ENCODE data around the gene HS6ST3.

HS6ST3 gene

GRCh38 chr13:96621634-96622183 lies 531.8 kb downstream of the HS6ST3 start:
- Histone ChIP-seq H3K4me1 (ENCODE audit: control insufficient read depth in 2 of 2, insufficient read depth in 2 of 2, low read length in 2 of 2) (no peaks in the 10 kb centered on the region), H3K9me3 (ENCODE audit: control insufficient read depth in 2 of 2, low read length in 2 of 2) (no peaks in the 10 kb centered on the region), H3K4me3 (ENCODE audit: low read length in 2 of 2) (no peak overlapping the region), H3K36me3 (ENCODE audit: control insufficient read depth in 2 of 2, insufficient read depth in 2 of 2, low read length in 2 of 2) (no peaks in the 10 kb centered on the region), H3K27ac (ENCODE audit: low read depth in 2 of 2, low read length in 2 of 2) (no peak overlapping the region), H3K27me3 (ENCODE audit: control insufficient read depth in 2 of 2, insufficient read depth in 2 of 2, low read length in 2 of 2) (no peaks in the 10 kb centered on the region), H3K9ac (ENCODE audit: low read depth in 1 of 2, low read length in 2 of 2) (no peak overlapping the region)

GRCh38 chr13:96629331-96629730 lies 539.4 kb downstream of the HS6ST3 start:
- H3K4me3 ChIP-seq (ENCODE audit: low read length in 2 of 2), result no peak overlapping the region
- no peaks in the 10 kb centered on the region for H3K4me1 ChIP-seq (ENCODE audit: control insufficient read depth in 2 of 2, insufficient read depth in 2 of 2, low read length in 2 of 2)
- H3K9ac ChIP-seq (ENCODE audit: low read depth in 1 of 2, low read length in 2 of 2), result no peak overlapping the region
- H3K27ac ChIP-seq (ENCODE audit: low read depth in 2 of 2, low read length in 2 of 2), result no peak overlapping the region
- no peaks in the 10 kb centered on the region for H3K36me3 ChIP-seq (ENCODE audit: control insufficient read depth in 2 of 2, insufficient read depth in 2 of 2, low read length in 2 of 2)
- H3K9me3 ChIP-seq (ENCODE audit: control insufficient read depth in 2 of 2, low read length in 2 of 2), result no peaks in the 10 kb centered on the region
- no peaks in the 10 kb centered on the region for H3K27me3 ChIP-seq (ENCODE audit: control insufficient read depth in 2 of 2, insufficient read depth in 2 of 2, low read length in 2 of 2)

- no peaks in the 10 kb centered on the region for H3K27me3 ChIP-seq (ENCODE audit: control insufficient read depth in 2 of 2, insufficient read depth in 2 of 2, low read length in 2 of 2)
Observed at GRCh38 chr13:96632536-96633320, 542.8 kb downstream of the HS6ST3 start.

GRCh38 chr13:96636001-96636709 lies 546.2 kb downstream of the HS6ST3 start:
- H3K4me3 ChIP-seq (ENCODE audit: low read length in 2 of 2), result no peak overlapping the region
- no peak overlapping the region for H3K9ac ChIP-seq (ENCODE audit: low read depth in 1 of 2, low read length in 2 of 2)
- H3K27me3 ChIP-seq (ENCODE audit: control insufficient read depth in 2 of 2, insufficient read depth in 2 of 2, low read length in 2 of 2), result no peaks in the 10 kb centered on the region
- no peaks in the 10 kb centered on the region for H3K4me1 ChIP-seq (ENCODE audit: control insufficient read depth in 2 of 2, insufficient read depth in 2 of 2, low read length in 2 of 2)
- H3K27ac ChIP-seq (ENCODE audit: low read depth in 2 of 2, low read length in 2 of 2), result no peak overlapping the region
- no peaks in the 10 kb centered on the region for H3K9me3 ChIP-seq (ENCODE audit: control insufficient read depth in 2 of 2, low read length in 2 of 2)
- no peaks in the 10 kb centered on the region for H3K36me3 ChIP-seq (ENCODE audit: control insufficient read depth in 2 of 2, insufficient read depth in 2 of 2, low read length in 2 of 2)

More at GRCh38 chr13:96632536-96633320, 542.8 kb downstream of the HS6ST3 start:
- no peak overlapping the region for H3K9ac ChIP-seq (ENCODE audit: low read depth in 1 of 2, low read length in 2 of 2)
- H3K36me3 ChIP-seq (ENCODE audit: control insufficient read depth in 2 of 2, insufficient read depth in 2 of 2, low read length in 2 of 2), result no peaks in the 10 kb centered on the region
- no peaks in the 10 kb centered on the region for H3K4me1 ChIP-seq (ENCODE audit: control insufficient read depth in 2 of 2, insufficient read depth in 2 of 2, low read length in 2 of 2)
- H3K27ac ChIP-seq (ENCODE audit: low read depth in 2 of 2, low read length in 2 of 2), result no peak overlapping the region
- no peaks in the 10 kb centered on the region for H3K9me3 ChIP-seq (ENCODE audit: control insufficient read depth in 2 of 2, low read length in 2 of 2)
- H3K4me3 ChIP-seq (ENCODE audit: low read length in 2 of 2), result no peak overlapping the region

GRCh38 chr13:96637039-96637438 lies 547.1 kb downstream of the HS6ST3 start:
- H3K9ac ChIP-seq (ENCODE audit: low read depth in 1 of 2, low read length in 2 of 2), result no peak overlapping the region
- no peaks in the 10 kb centered on the region for H3K36me3 ChIP-seq (ENCODE audit: control insufficient read depth in 2 of 2, insufficient read depth in 2 of 2, low read length in 2 of 2)

GRCh38 chr13:96646101-96646500 lies 556.2 kb downstream of the HS6ST3 start:
- H3K9me3 ChIP-seq (ENCODE audit: control insufficient read depth in 2 of 2, low read length in 2 of 2), result no peaks in the 10 kb centered on the region

More at GRCh38 chr13:96637039-96637438, 547.1 kb downstream of the HS6ST3 start:
- Histone ChIP-seq H3K4me3 (ENCODE audit: low read length in 2 of 2) (no peak overlapping the region), H3K9me3 (ENCODE audit: control insufficient read depth in 2 of 2, low read length in 2 of 2) (no peaks in the 10 kb centered on the region), H3K27ac (ENCODE audit: low read depth in 2 of 2, low read length in 2 of 2) (no peak overlapping the region), H3K4me1 (ENCODE audit: control insufficient read depth in 2 of 2, insufficient read depth in 2 of 2, low read length in 2 of 2) (no peaks in the 10 kb centered on the region), H3K27me3 (ENCODE audit: control insufficient read depth in 2 of 2, insufficient read depth in 2 of 2, low read length in 2 of 2) (no peaks in the 10 kb centered on the region)

GRCh38 chr13:96646515-96647211 lies 556.8 kb downstream of the HS6ST3 start:
- H3K27me3 ChIP-seq (ENCODE audit: control insufficient read depth in 2 of 2, insufficient read depth in 2 of 2, low read length in 2 of 2), result no peaks in the 10 kb centered on the region
- H3K27ac ChIP-seq (ENCODE audit: low read depth in 2 of 2, low read length in 2 of 2), result no peak overlapping the region
- H3K4me1 ChIP-seq (ENCODE audit: control insufficient read depth in 2 of 2, insufficient read depth in 2 of 2, low read length in 2 of 2), result no peaks in the 10 kb centered on the region
- H3K36me3 ChIP-seq (ENCODE audit: control insufficient read depth in 2 of 2, insufficient read depth in 2 of 2, low read length in 2 of 2), result no peaks in the 10 kb centered on the region
- H3K9ac ChIP-seq (ENCODE audit: low read depth in 1 of 2, low read length in 2 of 2), result no peak overlapping the region
- H3K4me3 ChIP-seq (ENCODE audit: low read length in 2 of 2), result no peak overlapping the region
- H3K9me3 ChIP-seq (ENCODE audit: control insufficient read depth in 2 of 2, low read length in 2 of 2), result no peaks in the 10 kb centered on the region

More at GRCh38 chr13:96646101-96646500, 556.2 kb downstream of the HS6ST3 start:
- no peak overlapping the region for H3K27ac ChIP-seq (ENCODE audit: low read depth in 2 of 2, low read length in 2 of 2)
- no peak overlapping the region for H3K9ac ChIP-seq (ENCODE audit: low read depth in 1 of 2, low read length in 2 of 2)
- no peaks in the 10 kb centered on the region for H3K36me3 ChIP-seq (ENCODE audit: control insufficient read depth in 2 of 2, insufficient read depth in 2 of 2, low read length in 2 of 2)
- H3K4me1 ChIP-seq (ENCODE audit: control insufficient read depth in 2 of 2, insufficient read depth in 2 of 2, low read length in 2 of 2), result no peaks in the 10 kb centered on the region
- H3K27me3 ChIP-seq (ENCODE audit: control insufficient read depth in 2 of 2, insufficient read depth in 2 of 2, low read length in 2 of 2), result no peaks in the 10 kb centered on the region
- H3K4me3 ChIP-seq (ENCODE audit: low read length in 2 of 2), result no peak overlapping the region

- Histone ChIP-seq H3K9ac (ENCODE audit: low read depth in 1 of 2, low read length in 2 of 2) (no peak overlapping the region), H3K27ac (ENCODE audit: low read depth in 2 of 2, low read length in 2 of 2) (no peak overlapping the region), H3K9me3 (ENCODE audit: control insufficient read depth in 2 of 2, low read length in 2 of 2) (no peaks in the 10 kb centered on the region), H3K36me3 (ENCODE audit: control insufficient read depth in 2 of 2, insufficient read depth in 2 of 2, low read length in 2 of 2) (no peaks in the 10 kb centered on the region), H3K4me1 (ENCODE audit: control insufficient read depth in 2 of 2, insufficient read depth in 2 of 2, low read length in 2 of 2) (no peaks in the 10 kb centered on the region), H3K27me3 (ENCODE audit: control insufficient read depth in 2 of 2, insufficient read depth in 2 of 2, low read length in 2 of 2) (no peaks in the 10 kb centered on the region), H3K4me3 (ENCODE audit: low read length in 2 of 2) (no peak overlapping the region)
Observed at GRCh38 chr13:96650301-96650886, 560.5 kb downstream of the HS6ST3 start.

GRCh38 chr13:96651598-96651997 lies 561.7 kb downstream of the HS6ST3 start:
- Histone ChIP-seq H3K9me3 (ENCODE audit: control insufficient read depth in 2 of 2, low read length in 2 of 2) (no peaks in the 10 kb centered on the region), H3K36me3 (ENCODE audit: control insufficient read depth in 2 of 2, insufficient read depth in 2 of 2, low read length in 2 of 2) (no peaks in the 10 kb centered on the region), H3K9ac (ENCODE audit: low read depth in 1 of 2, low read length in 2 of 2) (no peak overlapping the region), H3K4me3 (ENCODE audit: low read length in 2 of 2) (no peak overlapping the region), H3K27ac (ENCODE audit: low read depth in 2 of 2, low read length in 2 of 2) (no peak overlapping the region), H3K4me1 (ENCODE audit: control insufficient read depth in 2 of 2, insufficient read depth in 2 of 2, low read length in 2 of 2) (no peaks in the 10 kb centered on the region), H3K27me3 (ENCODE audit: control insufficient read depth in 2 of 2, insufficient read depth in 2 of 2, low read length in 2 of 2) (no peaks in the 10 kb centered on the region)
